ENCODE data around the gene CHRNA4. TPM values are rescaled to one million over a fixed set of nuclear protein-coding genes. Genes with fewer than 3 reads are reported as not detected.

The CHRNA4 gene
- total and polyA plus RNA-seq, 9 of the 15 experiments (the other 6 are each of a cell fraction or from before 2014, with no cell fraction given) = not detected

GRCh38 chr20:63384336-63384735, 23.2 kb upstream of the CHRNA4 start:
- intact Hi-C loops (cut with micrococcal nuclease) = loop anchor here (5.0 kb wide), 2 partner anchors 162 to 202 kb away; no protein-coding TSS in a partner anchor
- FAIRE-seq (no peak), DNase-seq (ENCODE audit: extremely low read depth in 1 of 4, low spot score in 3 of 4) (no peak), ATAC-seq (no peak)
- in situ Hi-C loops (cut with MboI) = no loop called here
- peaks cover 8% of the 10 kb centered on the region for H3K9me3 ChIP-seq (replicated peaks; ENCODE audit: control insufficient read depth, insufficient read depth, low read depth, low read length)
- H3K36me3 ChIP-seq (ENCODE audit: control insufficient read depth, insufficient read depth, low read length) = no peaks in the 10 kb centered on the region
- H3K9me1 ChIP-seq (ENCODE audit: control insufficient read depth, insufficient read depth, low read length) = no peaks in the 10 kb centered on the region
- H3K27ac ChIP-seq (ENCODE audit: extremely low read depth, low read depth, low read length) = no peak overlapping the region
- H3K4me3 ChIP-seq = no peak overlapping the region
- no peaks in the 10 kb centered on the region for H4K20me1 ChIP-seq (replicated peaks; ENCODE audit: control insufficient read depth, insufficient read depth, low read length)
- no peak overlapping the region for H3K9ac ChIP-seq (ENCODE audit: insufficient read depth in 1 of 2, low read depth in 2 of 2, low read length in 2 of 2)
- no peak overlapping the region for H2AFZ ChIP-seq (ENCODE audit: low read depth, low read length)
- no peak for TF ChIP-seq MCM3 (IDR thresholded peaks at IDR 0.05)
- no peak for TF ChIP-seq MTA2 (IDR thresholded peaks at IDR 0.05; ENCODE audit: low read depth)
- no peak for TF ChIP-seq MED1 (CRISPR knock-in tag; IDR thresholded peaks at IDR 0.05; ENCODE audit: borderline replicate concordance)
- TF ChIP-seq FOXM1 (IDR thresholded peaks at IDR 0.05; ENCODE audit: low read depth) = no peak
- TF ChIP-seq FOXM1 (CRISPR knock-in tag; IDR thresholded peaks at IDR 0.05; ENCODE audit: low read depth) = no peak
- TF ChIP-seq PTRF (tag; IDR thresholded peaks at IDR 0.05) = no peak
- no peak for TF ChIP-seq XRCC4 (IDR thresholded peaks at IDR 0.05; ENCODE audit: extremely low read depth, insufficient read depth, insufficient read length)
- TF ChIP-seq CTCF (IDR thresholded peaks at IDR 0.05 in 2 of 3, conservative IDR thresholded peaks at IDR 0.05 in 1 of 3; ENCODE audit: insufficient read depth in 2 of 3, low read depth in 1 of 3, low read length in 3 of 3) = no peak
- no peak for TF ChIP-seq HBP1 (CRISPR knock-in tag; IDR thresholded peaks at IDR 0.05)
- no peak for TF ChIP-seq KDM5B (IDR thresholded peaks at IDR 0.05; ENCODE audit: insufficient replicate concordance, low read depth, low read length)
- no peak for TF ChIP-seq RBM39 (optimal IDR thresholded peaks at IDR 0.05; ENCODE audit: low read depth, low read length)
- no peak for TF ChIP-seq NR2C1 (IDR thresholded peaks at IDR 0.05)
- TF ChIP-seq NR2C1 (tag; IDR thresholded peaks at IDR 0.05) = no peak
- TF ChIP-seq MTA3 (IDR thresholded peaks at IDR 0.05; ENCODE audit: borderline replicate concordance) = no peak
- TF ChIP-seq ZNF174 (CRISPR knock-in tag; IDR thresholded peaks at IDR 0.05) = no peak
- WGBS (ENCODE audit: insufficient coverage, low coverage, missing lambda C conversion rate) = 10% methylated on average over 13 of the region's 18 CpGs
- H3K27me3 ChIP-seq (ENCODE audit: control insufficient read depth in 2 of 2, insufficient read depth in 2 of 2, low read length in 2 of 2) = peaks cover 0 to 13% of the 10 kb centered on the region in 2 experiments; a peak in 2 of 5 replicates
- no peaks in the 10 kb centered on the region for H3K79me2 ChIP-seq (ENCODE audit: control insufficient read depth, insufficient read depth, low read length)
- POLR2A ChIA-PET = no interaction called here
- BruUV-seq (replicated peaks) = no TSS peak
- H3K4me2 ChIP-seq (ENCODE audit: insufficient read depth, low read length) = no peak overlapping the region
- CTCF ChIA-PET (ENCODE audit: low intra/inter-chr PET ratio) = no interaction called here
- H3K4me1 ChIP-seq (replicated peaks in 1 of 2; ENCODE audit: control insufficient read depth in 2 of 2, insufficient read depth in 2 of 2, low read length in 2 of 2) = peaks cover 0 to 8% of the 10 kb centered on the region in 2 experiments; a peak in 2 of 5 replicates

Measured in K562 (cell line).